Measurements from ENCODE around the gene TMEM63B. TPM values are rescaled to one million over a fixed set of nuclear protein-coding genes. Genes with fewer than 3 reads are reported as not detected.

The TMEM63B gene
- total and polyA plus RNA-seq, 9 of the 15 experiments (the other 6 are each of a cell fraction or from before 2014, with no cell fraction given) = 0.14 to 39.4 (median 14.4) TPM

GRCh38 chr6:44107017-44107416, 20.3 kb upstream of the TMEM63B start:
- Histone ChIP-seq H3K4me1 (replicated peaks in 1 of 2; ENCODE audit: control insufficient read depth in 2 of 2, insufficient read depth in 2 of 2, low read length in 2 of 2) (peaks cover 0 to 6% of the 10 kb centered on the region in 2 experiments; a peak in 2 of 5 replicates), H3K9me1 (ENCODE audit: control insufficient read depth, insufficient read depth, low read length) (no peaks in the 10 kb centered on the region), H3K27me3 (ENCODE audit: control insufficient read depth in 2 of 2, insufficient read depth in 2 of 2, low read length in 2 of 2) (no peaks in the 10 kb centered on the region), H3K9me3 (replicated peaks; ENCODE audit: control insufficient read depth, insufficient read depth, low read depth, low read length) (no peaks in the 10 kb centered on the region), H3K36me3 (ENCODE audit: control insufficient read depth, insufficient read depth, low read length) (peaks cover 94% of the 10 kb centered on the region), H3K79me2 (ENCODE audit: control insufficient read depth, insufficient read depth, low read length) (peaks cover 43% of the 10 kb centered on the region), H4K20me1 (replicated peaks; ENCODE audit: control insufficient read depth, insufficient read depth, low read length) (peaks cover 4% of the 10 kb centered on the region; the same call in 1 of the 2 replicates), H3K9ac (ENCODE audit: insufficient read depth in 1 of 2, low read depth in 2 of 2, low read length in 2 of 2) (0 out of 4 replicates have a peak overlapping the region, but pooled peaks of 1 of the 2 experiments have one; percentile 5), H2AFZ (ENCODE audit: low read depth, low read length) (no peak overlapping the region), H3K4me3 (no peak overlapping the region), H3K4me2 (ENCODE audit: insufficient read depth, low read length) (no peak overlapping the region), H3K27ac (ENCODE audit: extremely low read depth, low read depth, low read length) (no peak overlapping the region)
- intact Hi-C loops (cut with micrococcal nuclease) (no loop called here), in situ Hi-C loops (cut with MboI) (no loop called here)
- ChIA-PET CTCF (ENCODE audit: low intra/inter-chr PET ratio) (no interaction called here), POLR2A (interaction anchor here (0.6 to 2.9 kb wide), 4 partner anchors 9 to 237 kb away, joined by 3 to 17 read pairs (median 3); no protein-coding TSS in a partner anchor)
- FAIRE-seq (no peak), DNase-seq (ENCODE audit: extremely low read depth in 1 of 4, low spot score in 3 of 4) (no peak), ATAC-seq (no peak)
- WGBS (ENCODE audit: insufficient coverage, low coverage, missing lambda C conversion rate) = 97% methylated on average over 5 of the region's 5 CpGs
- BruUV-seq (replicated peaks) = no TSS peak
- TF ChIP-seq ZEB2 (IDR thresholded peaks at IDR 0.05) (no peak), BACH1 (tag; IDR thresholded peaks at IDR 0.05) (no peak), SREBF1 (IDR thresholded peaks at IDR 0.05; ENCODE audit: borderline replicate concordance, low read depth, low read length) (no peak), ELK3 (CRISPR knock-in tag; IDR thresholded peaks at IDR 0.05) (no peak), ETS2 (tag; IDR thresholded peaks at IDR 0.05; ENCODE audit: borderline replicate concordance, poor library complexity, severe bottlenecking) (no peak), MTF1 (CRISPR knock-in tag; IDR thresholded peaks at IDR 0.05; ENCODE audit: borderline replicate concordance) (no peak), ZNF232 (CRISPR knock-in tag; IDR thresholded peaks at IDR 0.05) (no peak), ILF3 (IDR thresholded peaks at IDR 0.05; ENCODE audit: borderline replicate concordance) (no peak), ZNF263 (CRISPR knock-in tag; IDR thresholded peaks at IDR 0.05; ENCODE audit: borderline replicate concordance) (no peak), GATAD2B (IDR thresholded peaks at IDR 0.05; ENCODE audit: borderline replicate concordance) (no peak), ZNF324 (CRISPR knock-in tag; IDR thresholded peaks at IDR 0.05) (no peak), ZNF3 (CRISPR knock-in tag; IDR thresholded peaks at IDR 0.05) (no peak), ZNF146 (CRISPR knock-in tag; IDR thresholded peaks at IDR 0.05; ENCODE audit: unreplicated experiment) (no peak), ARID3A (IDR thresholded peaks at IDR 0.05; ENCODE audit: borderline replicate concordance, low read depth, low read length) (no peak), GABPA (tag; conservative IDR thresholded peaks at IDR 0.05; ENCODE audit: low read depth) (no peak)
- TF ChIP-seq, protein P1, sequence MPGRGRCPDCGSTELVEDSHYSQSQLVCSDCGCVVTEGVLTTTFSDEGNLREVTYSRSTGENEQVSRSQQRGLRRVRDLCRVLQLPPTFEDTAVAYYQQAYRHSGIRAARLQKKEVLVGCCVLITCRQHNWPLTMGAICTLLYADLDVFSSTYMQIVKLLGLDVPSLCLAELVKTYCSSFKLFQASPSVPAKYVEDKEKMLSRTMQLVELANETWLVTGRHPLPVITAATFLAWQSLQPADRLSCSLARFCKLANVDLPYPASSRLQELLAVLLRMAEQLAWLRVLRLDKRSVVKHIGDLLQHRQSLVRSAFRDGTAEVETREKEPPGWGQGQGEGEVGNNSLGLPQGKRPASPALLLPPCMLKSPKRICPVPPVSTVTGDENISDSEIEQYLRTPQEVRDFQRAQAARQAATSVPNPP (IDR thresholded peaks at IDR 0.05; ENCODE audit: borderline replicate concordance, insufficient read depth, insufficient read length) = no peak
